ACHN (cell line): Measurements from ENCODE around the gene IGSF21.
A peak's percentile ranks its signal among the peaks of the same experiment; 100 is the strongest.

Experiments used
- DNase-seq: peaks from one replicate; pipeline ENCODE4 v3.0.0-alpha.2; 2015
- in situ Hi-C: cut with HindIII; loops from 2 replicates; pipeline ENCODE4 v1.10.0; 2017; ENCODE audit warnings: low sequenced_read_pairs, low pct_ligation_motif_present, low pct_unique_long_range_greater_than_20kb

IGSF21 gene

DNA sequence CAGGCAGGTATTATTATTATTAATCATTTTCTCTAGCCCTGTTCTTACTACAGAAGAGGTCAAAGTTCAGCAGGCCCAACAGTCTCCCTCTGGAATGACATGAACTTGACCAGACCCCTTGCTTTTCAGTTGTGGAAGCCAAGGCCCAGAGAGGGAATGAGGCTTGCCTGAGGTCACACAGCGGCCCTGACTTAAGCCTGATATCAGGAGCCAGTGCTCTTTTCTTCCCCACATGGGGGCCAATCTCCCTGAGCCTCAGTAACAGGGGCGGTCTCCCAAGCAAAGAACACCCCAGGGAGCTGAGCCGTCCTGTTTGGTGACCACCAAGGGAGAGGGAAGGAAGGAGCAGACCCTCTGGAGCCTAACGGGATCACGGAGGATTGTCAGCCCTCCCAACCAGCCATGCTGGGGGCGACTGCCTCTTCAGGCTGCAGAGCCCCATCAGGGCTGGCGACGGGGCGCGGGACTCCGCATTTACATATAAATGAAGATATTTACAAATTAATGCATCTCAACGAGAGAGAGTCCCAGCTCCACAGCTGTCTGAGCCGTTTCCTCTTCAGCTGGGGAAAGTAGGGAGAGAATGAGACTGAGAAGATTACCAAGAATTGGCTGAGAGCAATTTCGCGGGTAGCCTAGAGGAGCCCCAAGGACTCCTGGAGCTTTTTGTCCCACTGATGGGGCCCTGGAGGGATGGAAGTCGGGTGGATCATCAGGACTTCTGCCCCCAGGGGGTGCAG is 187.0 kb downstream of the IGSF21 start:
- in situ Hi-C loops, result no loop called here
- DNase-seq, result no peak

DNA sequence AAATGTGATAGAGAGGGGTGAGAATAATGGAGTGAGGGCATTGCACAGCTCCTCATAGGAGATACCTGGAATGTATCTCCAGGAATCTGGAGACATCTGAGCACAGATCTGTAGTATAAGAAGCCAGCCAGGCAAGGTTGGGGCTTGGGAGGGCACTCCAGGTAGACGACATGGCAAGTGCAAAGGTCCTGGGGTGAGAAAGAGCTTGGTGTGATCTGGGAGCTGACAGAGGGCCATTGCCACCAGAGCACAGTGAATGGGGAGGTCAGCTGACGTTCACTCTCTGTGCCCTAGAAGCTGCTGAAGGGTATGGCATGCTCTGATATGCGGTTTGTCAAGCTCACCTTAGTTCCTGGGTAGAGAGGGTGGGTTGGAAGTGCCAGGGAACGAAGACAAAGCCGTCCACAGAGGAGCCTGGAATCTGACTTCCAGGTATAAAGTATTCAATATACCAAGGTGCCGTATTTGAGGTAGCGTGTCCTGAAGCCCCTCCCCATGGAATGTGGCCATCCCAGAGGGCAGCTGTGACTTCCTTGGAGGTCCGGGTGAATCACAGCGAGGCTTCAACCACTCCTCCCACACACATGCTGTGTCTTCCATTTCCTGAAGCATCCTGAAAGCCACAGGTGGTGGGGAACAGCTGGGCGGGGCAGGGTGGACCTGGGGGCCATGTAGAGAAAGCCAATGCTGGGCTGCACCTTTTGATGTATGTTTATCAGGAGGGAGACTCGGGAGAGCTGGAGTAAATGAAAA is 190.5 kb downstream of the IGSF21 start:
- in situ Hi-C loops, result no loop called here
- no peak for DNase-seq

- in situ Hi-C loops, result no loop called here
- peak; percentile 26 for DNase-seq
Observed at GRCh38 chr1:18299441-18300338, 192.1 kb downstream of the IGSF21 start.

GRCh38 chr1:18300376-18300775 is 192.8 kb downstream of the IGSF21 start:
- DNase-seq, result no peak

GRCh38 chr1:18302788-18303413 is 195.3 kb downstream of the IGSF21 start:
- in situ Hi-C loops, result no loop called here
- DNase-seq, result peak; percentile 4

More at GRCh38 chr1:18300376-18300775, 192.8 kb downstream of the IGSF21 start:
- in situ Hi-C loops, result no loop called here

DNA sequence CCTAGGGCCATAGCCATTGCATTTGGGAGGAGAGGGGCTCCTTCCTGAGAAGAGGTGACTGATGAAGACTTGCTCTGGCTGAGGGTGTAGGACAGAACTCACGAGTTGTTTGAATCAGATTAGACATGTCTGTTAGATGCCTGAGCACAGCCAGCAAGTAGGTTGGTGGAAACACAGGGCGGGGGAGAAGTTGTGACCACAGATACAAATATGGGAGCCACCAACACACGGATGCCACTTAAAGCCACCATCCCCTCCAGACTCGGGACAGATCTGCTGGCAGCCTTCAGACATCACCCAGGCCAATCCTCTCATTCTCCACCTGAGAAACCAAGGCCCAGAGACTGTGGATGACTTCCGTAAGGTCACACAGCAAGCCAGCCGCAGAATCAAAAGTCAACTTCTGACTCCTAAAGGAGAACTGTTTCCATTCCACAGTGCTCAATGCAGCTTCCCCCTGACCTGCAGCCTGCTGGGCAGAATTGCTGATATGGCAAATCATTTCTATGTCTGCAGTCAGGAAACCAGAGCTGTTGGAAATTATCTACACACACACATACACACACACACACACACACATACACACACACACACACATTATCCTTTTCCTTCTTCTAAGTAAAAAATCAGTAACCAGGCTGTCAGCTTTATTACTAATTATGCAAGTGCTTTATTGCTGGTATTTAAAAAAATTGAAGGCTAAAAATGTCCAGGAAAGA is 196.7 kb downstream of the IGSF21 start:
- DNase-seq, result no peak
- in situ Hi-C loops, result no loop called here

GRCh38 chr1:18305182-18305795 is 197.7 kb downstream of the IGSF21 start:
- DNase-seq, result no peak
- in situ Hi-C loops, result no loop called here

DNA sequence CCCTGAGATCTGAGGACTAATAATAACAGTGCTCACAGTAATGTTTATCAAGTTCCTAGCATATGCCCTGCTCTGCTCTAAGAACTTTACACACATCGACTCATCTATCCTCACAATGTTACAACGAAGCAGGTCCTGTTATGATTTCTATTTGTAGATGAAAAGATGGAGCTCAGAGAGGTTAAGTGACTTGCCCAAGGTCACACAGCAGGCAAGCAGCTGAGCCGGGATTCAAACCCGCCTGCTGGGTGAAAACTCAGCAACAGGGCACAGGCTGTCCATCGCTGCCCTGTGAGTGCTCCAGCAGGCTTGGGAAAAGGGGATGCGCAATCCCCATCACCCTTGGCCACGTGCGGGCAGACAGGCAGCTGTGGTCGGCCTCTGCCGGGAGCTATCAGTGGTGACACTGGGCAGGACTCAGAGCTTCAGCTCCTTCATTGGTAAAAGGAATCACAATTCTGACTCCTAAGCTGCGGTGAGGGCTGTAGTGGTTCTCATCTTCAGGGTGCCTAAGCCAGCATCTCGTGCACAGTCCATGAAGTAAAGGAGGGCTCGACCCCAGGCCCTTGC is 199.8 kb downstream of the IGSF21 start:
- no peak for DNase-seq
- in situ Hi-C loops, result no loop called here

- in situ Hi-C loops, result no loop called here
- DNase-seq, result no peak
Observed at GRCh38 chr1:18309552-18310155, 202.1 kb downstream of the IGSF21 start.

GRCh38 chr1:18312961-18313360 is 205.4 kb downstream of the IGSF21 start:
- DNase-seq, result no peak

GRCh38 chr1:18313523-18313922 is 205.9 kb downstream of the IGSF21 start:
- no peak for DNase-seq
- in situ Hi-C loops, result no loop called here

More at GRCh38 chr1:18312961-18313360, 205.4 kb downstream of the IGSF21 start:
- in situ Hi-C loops, result no loop called here

GRCh38 chr1:18314399-18314798 is 206.8 kb downstream of the IGSF21 start:
- no peak for DNase-seq
- in situ Hi-C loops, result no loop called here

- DNase-seq, result no peak
- in situ Hi-C loops, result no loop called here
Observed at GRCh38 chr1:18315449-18315848, 207.9 kb downstream of the IGSF21 start.

DNA sequence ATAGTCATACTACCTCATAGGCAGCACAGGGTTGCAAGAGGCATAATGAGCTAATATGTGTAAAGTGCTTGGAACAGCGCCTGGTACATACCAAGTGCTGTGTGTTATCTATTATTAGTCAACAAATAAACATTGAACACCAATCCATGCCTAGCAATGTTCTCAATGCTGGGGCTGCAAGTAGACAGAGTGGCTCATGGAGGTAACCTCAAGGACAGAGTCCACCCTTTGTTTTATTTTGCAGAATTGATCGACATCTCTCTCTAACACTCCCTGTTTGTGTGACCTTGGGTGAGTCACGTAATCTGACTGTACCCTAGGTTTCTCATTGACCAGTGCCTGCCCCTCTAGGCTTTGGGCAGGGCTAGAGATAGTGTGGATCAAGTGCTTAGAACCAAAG is 209.2 kb downstream of the IGSF21 start:
- in situ Hi-C loops, result no loop called here
- no peak for DNase-seq

- in situ Hi-C loops, result no loop called here
- DNase-seq, result no peak
Observed at GRCh38 chr1:18319099-18319498, 211.5 kb downstream of the IGSF21 start.

GRCh38 chr1:18320051-18320450 is 212.5 kb downstream of the IGSF21 start:
- in situ Hi-C loops, result no loop called here
- DNase-seq, result no peak
